LoVo (cell line): Measurements from ENCODE around the gene NUDT22.
A peak's percentile ranks its signal among the peaks of the same experiment; 100 is the strongest.

ENCODE experiments used
- DNase-seq: peaks from one replicate; pipeline ENCODE4 v3.0.0-alpha.2; 2016; ENCODE audit warnings: low spot score

Gene NUDT22

GRCh38 chr11:64207256-64208085, 18.6 kb upstream of the NUDT22 start:
- no peak for DNase-seq

- DNase-seq = no peak
Observed at GRCh38 chr11:64208086-64208795, 17.8 kb upstream of the NUDT22 start.

DNA sequence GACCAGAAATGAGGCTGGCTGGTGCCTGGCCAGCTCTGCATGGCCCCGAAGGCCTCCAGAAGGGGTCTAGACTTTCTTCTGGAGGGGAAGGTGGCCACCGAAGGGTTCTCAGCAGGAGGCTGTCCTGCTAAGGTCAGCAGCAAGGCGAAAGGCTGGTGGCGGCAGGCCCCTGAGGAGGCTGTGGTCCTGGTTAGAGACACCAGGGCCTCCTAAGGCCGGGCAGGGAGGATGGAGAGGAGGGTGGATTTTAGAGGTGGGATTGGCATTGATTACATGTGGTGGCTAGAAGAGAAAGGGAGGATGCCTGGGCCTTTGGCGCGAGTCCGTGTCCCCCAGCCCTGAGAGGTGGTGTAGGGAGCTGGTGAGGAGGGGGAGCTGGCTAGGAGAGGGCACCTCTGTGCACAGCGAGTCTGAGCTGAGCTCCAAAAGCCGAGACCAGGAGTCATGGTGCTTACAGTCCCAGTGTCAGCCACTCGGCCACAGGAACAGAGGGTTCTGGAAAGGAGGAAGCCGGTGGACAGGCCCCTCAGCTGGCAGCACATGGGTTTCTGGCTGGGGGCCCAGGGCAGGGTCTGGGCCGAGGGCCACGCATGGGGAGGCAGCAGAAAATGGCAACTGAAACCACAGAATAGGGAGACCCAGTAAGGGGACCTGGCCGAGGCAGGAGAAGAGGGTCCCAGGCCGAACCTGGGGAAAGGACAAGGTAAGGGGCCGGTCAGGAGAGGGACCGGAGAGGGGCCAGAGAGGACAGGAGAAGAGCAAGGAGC, 17.1 kb upstream of the NUDT22 start:
- no peak for DNase-seq

GRCh38 chr11:64209563-64209843, 16.6 kb upstream of the NUDT22 start:
- DNase-seq = no peak

- no peak for DNase-seq
Observed at GRCh38 chr11:64210301-64211020, 15.6 kb upstream of the NUDT22 start.

- DNase-seq = no peak
Observed at GRCh38 chr11:64211181-64211872, 14.7 kb upstream of the NUDT22 start.

GRCh38 chr11:64216879-64217278, 9.2 kb upstream of the NUDT22 start:
- no peak for DNase-seq

GRCh38 chr11:64218628-64219353, 7.3 kb upstream of the NUDT22 start:
- no peak for DNase-seq

DNA sequence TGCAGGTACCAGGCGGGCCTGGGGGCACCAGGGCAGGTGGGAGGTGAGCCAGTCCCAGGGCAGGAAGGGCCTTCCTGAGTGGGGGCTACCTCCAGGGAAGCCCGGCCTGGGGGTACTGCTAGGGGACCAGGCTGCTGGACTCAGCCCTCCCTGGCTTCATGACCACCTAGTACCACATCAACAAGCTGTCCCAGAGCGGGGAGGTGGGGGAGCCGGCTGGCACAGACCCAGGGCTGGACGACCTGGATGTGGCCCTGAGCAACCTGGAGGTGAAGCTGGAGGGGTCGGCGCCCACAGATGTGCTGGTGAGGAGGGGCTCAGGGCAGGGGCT, 6.8 kb upstream of the NUDT22 start:
- no peak for DNase-seq

DNA sequence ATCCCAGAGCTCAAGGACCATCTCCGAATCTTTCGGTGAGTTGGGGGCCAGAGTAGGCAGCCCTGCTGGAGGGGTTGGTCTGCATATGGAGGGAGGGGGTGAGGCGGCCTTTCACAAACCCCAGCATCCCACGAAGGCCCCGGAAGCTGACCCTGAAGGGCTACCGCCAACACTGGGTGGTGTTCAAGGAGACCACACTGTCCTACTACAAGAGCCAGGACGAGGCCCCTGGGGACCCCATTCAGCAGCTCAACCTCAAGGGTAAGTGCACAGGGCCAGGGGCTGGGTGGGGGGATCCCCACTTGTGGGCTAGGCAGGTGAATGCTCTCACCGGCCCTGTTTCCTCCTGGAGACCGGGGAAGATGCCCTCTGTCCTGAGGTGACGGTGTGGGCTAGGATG, 6.3 kb upstream of the NUDT22 start:
- no peak for DNase-seq

- no peak for DNase-seq
Observed at GRCh38 chr11:64220271-64220670, 5.8 kb upstream of the NUDT22 start.

DNA sequence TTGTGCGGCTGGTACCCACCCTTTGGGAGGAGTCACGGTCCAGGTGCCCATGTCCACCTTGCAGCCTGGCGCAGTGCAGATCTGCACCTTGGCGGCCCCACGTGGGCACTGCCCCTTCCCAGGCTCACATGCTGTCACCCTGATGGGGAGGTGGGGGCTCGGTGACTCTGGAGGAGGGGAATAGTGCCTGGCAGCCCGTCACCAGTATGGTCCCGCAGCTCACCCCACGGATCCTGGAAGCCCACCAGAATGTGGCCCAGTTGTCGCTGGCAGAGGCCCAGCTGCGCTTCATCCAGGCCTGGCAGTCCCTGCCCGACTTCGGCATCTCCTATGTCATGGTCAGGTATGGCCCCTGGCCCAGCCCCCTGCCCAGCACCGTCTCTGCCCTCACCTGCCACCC, 5.3 kb upstream of the NUDT22 start:
- no peak for DNase-seq

- DNase-seq = no peak
Observed at GRCh38 chr11:64222651-64223000, 3.4 kb upstream of the NUDT22 start.

DNA sequence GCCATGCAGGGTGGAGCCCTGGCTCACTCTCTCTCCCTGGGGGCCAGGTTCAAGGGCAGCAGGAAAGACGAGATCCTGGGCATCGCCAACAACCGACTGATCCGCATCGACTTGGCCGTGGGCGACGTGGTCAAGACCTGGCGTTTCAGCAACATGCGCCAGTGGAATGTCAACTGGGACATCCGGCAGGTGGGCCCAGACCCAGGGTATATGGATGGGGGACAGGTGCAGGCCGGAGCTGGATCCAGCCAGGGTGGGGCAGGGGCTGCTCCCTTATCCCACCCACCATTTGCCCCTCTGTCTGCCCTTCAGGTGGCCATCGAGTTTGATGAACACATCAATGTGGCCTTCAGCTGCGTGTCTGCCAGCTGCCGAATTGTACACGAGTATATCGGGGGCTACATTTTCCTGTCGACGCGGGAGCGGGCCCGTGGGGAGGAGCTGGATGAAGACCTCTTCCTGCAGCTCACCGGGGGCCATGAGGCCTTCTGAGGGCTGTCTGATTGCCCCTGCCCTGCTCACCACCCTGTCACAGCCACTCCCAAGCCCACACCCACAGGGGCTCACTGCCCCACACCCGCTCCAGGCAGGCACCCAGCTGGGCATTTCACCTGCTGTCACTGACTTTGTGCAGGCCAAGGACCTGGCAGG, 2.9 kb upstream of the NUDT22 start:
- DNase-seq = no peak

- DNase-seq = no peak
Observed at GRCh38 chr11:64224151-64224890, 1.8 kb upstream of the NUDT22 start.

- DNase-seq = no peak
Observed at GRCh38 chr11:64224891-64225607, 1.0 kb upstream of the NUDT22 start.

GRCh38 chr11:64226507-64227051, 505 bp downstream of the NUDT22 start:
- peak; percentile 59 for DNase-seq

GRCh38 chr11:64227405-64227956, 1.4 kb downstream of the NUDT22 start:
- no peak for DNase-seq
